ENCODE measurements around the gene SS18L1. TPM values are rescaled to one million over a fixed set of nuclear protein-coding genes. Genes with fewer than 3 reads are reported as not detected.

Gene SS18L1
- total RNA-seq, 1 donor: 8.9 TPM

GRCh38 chr20:62177307-62177706, 33.7 kb downstream of the SS18L1 start:
- DNase-seq (ENCODE audit: low read depth): no peak
- TF ChIP-seq, protein P1, sequence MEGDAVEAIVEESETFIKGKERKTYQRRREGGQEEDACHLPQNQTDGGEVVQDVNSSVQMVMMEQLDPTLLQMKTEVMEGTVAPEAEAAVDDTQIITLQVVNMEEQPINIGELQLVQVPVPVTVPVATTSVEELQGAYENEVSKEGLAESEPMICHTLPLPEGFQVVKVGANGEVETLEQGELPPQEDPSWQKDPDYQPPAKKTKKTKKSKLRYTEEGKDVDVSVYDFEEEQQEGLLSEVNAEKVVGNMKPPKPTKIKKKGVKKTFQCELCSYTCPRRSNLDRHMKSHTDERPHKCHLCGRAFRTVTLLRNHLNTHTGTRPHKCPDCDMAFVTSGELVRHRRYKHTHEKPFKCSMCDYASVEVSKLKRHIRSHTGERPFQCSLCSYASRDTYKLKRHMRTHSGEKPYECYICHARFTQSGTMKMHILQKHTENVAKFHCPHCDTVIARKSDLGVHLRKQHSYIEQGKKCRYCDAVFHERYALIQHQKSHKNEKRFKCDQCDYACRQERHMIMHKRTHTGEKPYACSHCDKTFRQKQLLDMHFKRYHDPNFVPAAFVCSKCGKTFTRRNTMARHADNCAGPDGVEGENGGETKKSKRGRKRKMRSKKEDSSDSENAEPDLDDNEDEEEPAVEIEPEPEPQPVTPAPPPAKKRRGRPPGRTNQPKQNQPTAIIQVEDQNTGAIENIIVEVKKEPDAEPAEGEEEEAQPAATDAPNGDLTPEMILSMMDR (IDR thresholded peaks at IDR 0.05; ENCODE audit: insufficient read depth, low read length): no peak
- no peak overlapping the region for H3K4me3 ChIP-seq (ENCODE audit: low read depth, low read length)

- TF ChIP-seq, protein P1 (IDR thresholded peaks at IDR 0.05; ENCODE audit: insufficient read depth, low read length): no peak
- H3K4me3 ChIP-seq (ENCODE audit: low read depth, low read length): no peak overlapping the region
- no peak for DNase-seq (ENCODE audit: low read depth)
Measured at GRCh38 chr20:62178316-62179161, 35.0 kb downstream of the SS18L1 start.

DNA sequence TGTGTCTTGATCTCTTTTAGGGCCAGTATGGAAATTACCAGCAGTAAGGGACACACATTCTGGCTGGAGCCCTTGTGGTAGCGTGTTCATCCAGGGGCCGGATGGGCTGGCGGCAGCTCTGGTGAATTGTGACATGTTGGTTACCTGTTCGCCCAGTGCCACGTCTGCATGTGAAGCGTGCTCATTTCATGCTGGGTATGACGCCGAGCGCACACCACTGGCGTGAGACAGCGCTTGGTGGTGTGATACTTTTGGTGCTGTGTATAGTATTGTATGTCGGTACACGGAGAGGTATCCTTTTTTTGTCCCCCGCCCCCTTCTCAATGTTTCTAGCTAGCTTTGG, 35.6 kb downstream of the SS18L1 start:
- TF ChIP-seq, protein P1 (IDR thresholded peaks at IDR 0.05; ENCODE audit: insufficient read depth, low read length): no peak
- H3K4me3 ChIP-seq (ENCODE audit: low read depth, low read length): no peak overlapping the region
- DNase-seq (ENCODE audit: low read depth): no peak

DNA sequence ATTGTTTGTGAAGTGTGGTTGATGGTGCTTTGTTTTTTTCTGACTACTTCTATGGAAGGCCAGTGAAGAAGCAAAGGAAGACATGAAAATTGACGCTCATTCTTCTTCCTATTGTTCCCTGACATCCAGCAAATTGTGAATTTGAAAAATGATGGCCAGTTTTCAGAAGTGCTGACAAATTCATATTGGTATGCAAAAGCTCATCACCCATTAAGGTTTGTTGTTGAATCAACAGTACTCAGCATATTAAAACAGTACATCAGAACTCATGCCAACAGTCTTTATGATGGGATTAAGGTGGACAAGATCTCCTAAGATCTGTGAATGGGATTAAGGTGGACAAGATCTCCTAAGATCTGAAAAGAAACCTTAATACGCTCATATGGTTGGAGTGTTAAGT, 38.2 kb downstream of the SS18L1 start:
- no peak for DNase-seq (ENCODE audit: low read depth)
- TF ChIP-seq, protein P1 (IDR thresholded peaks at IDR 0.05; ENCODE audit: insufficient read depth, low read length): no peak
- H3K4me3 ChIP-seq (ENCODE audit: low read depth, low read length): peak overlapping the region; percentile 95

DNA sequence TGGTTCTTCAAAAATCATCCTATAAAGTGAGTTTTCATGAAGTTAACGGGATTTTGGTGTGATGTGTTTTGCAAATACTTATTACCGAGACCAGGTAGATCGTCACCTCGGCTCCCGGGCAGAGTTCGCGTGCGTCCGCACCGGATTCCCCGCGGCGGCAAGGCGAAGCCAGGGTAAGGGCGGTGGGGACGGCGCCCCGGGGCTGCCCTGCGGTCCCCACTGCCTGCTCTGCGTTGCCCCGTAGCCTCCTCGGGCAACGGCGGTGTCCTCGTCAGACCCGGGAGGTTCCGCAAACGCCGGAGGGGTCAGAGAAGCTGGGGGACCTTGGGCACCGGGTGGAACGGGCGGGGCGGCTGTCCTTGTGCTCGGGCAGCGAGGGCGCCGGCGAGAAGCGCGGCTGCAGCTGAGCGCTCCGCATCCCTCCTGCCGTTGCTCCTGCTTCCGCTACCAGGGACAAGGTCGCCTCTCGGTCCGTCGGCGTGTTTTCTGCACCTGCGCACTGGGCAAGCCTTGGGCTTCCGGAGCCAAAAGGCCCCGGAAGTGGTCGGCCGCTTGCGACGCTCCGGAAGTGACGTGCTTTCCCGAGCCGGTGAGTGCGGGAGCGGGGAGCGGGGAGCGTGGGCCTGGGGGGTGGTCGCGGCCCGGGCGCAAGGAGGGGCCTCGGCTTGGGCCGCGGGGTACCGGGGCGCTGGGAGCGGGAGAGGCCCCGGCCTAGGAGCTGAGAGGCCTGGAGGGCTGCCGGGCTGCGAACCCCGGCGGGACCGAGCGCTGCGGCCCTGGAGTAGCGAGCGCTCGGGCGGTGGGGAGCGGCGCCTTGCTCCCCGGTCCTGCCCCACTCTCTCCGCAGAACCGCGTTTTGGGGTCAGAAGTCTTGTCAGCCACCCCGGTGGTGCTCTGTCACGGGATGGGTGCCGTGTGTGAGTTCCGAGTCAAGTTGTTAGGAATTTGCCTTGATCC, 39.2 kb downstream of the SS18L1 start, which contains the start of gene MTG2:
TSS of gene MTG2 (plus strand) at position 560 of the 957 bp plus-strand sequence. CDS start 10,393 bp downstream, outside the sequence.
- TF ChIP-seq, protein P1 (IDR thresholded peaks at IDR 0.05; ENCODE audit: insufficient read depth, low read length): no peak
- peak; percentile 93 for DNase-seq (ENCODE audit: low read depth)
- peak within 1 kb of the TSS; percentile 95 for H3K4me3 ChIP-seq (ENCODE audit: low read depth, low read length)

DNA sequence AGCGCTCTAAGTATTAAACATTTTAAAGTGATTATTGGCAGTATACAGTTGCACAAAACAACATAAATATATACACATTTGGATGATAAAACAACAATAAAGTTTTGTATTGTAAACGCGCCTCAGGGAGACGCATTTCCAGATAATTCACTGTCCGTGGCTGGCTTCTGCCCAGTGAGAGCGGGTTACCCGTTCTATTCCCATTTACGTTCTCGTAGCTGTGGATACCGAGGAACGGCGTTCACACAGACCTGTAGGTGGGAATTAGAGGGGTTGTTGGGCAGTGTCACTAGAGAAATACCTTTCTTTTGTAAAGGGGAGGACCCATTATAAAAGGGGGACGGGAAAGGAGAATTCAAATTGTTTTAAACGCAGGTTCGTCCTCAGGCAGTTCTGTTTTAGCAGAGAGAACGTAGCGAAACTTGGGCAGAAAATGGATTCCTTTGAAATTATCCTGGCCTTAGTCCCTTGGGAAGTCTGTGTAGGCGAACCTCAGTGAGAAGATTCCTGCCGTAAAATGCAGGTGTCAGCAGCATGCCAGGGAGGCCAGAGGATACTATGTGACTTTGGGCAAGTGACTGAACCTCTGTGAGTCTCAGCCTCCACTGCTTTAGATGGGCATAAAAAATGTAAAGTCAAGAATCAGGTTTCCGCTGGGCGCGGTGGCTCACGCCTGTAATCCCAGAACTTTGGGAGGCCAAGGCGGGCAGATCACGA, 40.0 kb downstream of the SS18L1 start:
- TF ChIP-seq, protein P1 (IDR thresholded peaks at IDR 0.05; ENCODE audit: insufficient read depth, low read length): no peak
- peak; percentile 14 for DNase-seq (ENCODE audit: low read depth)

More for the DNA sequence above, 40.0 kb downstream of the SS18L1 start:
- H3K4me3 ChIP-seq (ENCODE audit: low read depth, low read length): peak overlapping the region; percentile 95

Data from fibroblast of the aortic adventitia (primary cell).